A673 (cell line): ENCODE measurements around the gene RABL2A.
"Not testable (repeated sequence)": the region's sequence is repeated elsewhere in the genome, so short reads cannot be mapped to it uniquely, and the experiment has no call there.

ENCODE experiments used
- CTCF ChIP-seq: fragments of 300-800, 200-600 bp; sonication (generic); conservative IDR thresholded peaks from 2 replicates; pipeline ENCODE4 v1.5.1; 2017; ENCODE audit warnings: low read depth, mild to moderate bottlenecking, antibody characterized with exemption, low read length, moderate library complexity, mixed read lengths
- EZH2 ChIP-seq: fragments of 200-600 bp; sonication (generic); IDR thresholded peaks from 2 replicates; pipeline ENCODE4 v1.6.1; 2017; ENCODE audit warnings: borderline replicate concordance, low read depth, mild to moderate bottlenecking, mixed read lengths, antibody characterized with exemption, low read length; ENCODE audit not compliant: poor library complexity, severe bottlenecking

GRCh38 chr2:113609822-113610221 lies 17.2 kb upstream of the RABL2A start:
- TF ChIP-seq CTCF, EZH2: not testable (repeated sequence)
